Activated naive CD4-positive, alpha-beta T cell treated with anti-CD3 and anti-CD28 coated beads, Interleukin-2, amount 50 U/mL, for 16 hours (primary cell): Measurements from ENCODE around the gene ELMOD2.
"Not testable (repeated sequence)": the region's sequence is repeated elsewhere in the genome, so short reads cannot be mapped to it uniquely, and the experiment has no call there.

ENCODE experiments used
- DNase-seq: peaks from one replicate; pipeline ENCODE4 v3.0.0-alpha.2; 2020

The ELMOD2 gene

DNA sequence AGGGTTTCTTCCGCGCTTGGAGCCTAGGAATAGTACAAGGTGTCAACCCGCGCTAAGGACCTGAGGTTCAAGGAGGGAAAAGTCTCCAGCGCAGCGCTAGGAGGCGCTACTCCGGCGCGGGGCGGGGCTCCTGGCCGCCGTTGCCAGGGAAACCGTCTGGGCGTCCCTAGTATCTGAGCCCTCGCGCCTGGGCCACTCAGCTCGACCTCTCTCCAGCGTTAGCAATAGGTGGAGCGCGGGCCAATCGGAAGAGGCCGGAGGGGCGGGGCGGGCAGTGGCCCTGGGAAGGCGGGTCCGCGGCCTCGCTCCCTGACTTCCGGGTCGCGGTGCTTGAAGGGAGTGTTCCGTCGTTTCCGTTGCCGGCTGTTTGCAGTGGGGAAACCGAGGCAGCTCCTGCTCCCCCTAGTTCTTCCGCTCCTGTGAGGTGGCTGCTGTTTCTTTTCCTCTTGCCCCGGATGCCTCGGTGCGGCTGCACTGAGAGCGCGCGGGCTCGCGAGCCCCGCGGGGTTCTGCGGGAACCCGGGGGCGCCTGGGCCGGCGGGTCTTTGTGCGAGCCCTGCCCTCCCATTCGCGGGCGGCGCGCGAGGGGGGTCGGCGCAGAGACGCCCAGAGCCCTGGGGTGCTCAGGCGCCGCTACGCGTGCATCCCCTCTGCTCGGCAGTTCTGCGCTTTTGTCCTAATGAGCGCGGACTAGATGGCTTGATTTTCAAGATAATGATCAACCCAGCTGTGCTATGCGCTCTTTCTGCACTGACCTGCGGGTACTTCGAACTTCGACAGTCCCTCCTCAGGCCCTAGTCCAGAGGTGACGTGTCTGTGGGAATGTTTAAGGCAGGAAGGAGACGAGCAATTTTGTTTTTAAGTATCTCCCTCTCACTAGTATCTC, at the start of gene ELMOD2:
Gene ELMOD2, plus strand, starts transcription at position 312 of the 886 bp plus-strand sequence. CDS start 1,261 bp downstream, outside the sequence.
- peak; percentile 98 for DNase-seq

- DNase-seq: no peak
These were observed 40.5 kb upstream of the ELMOD2 start for GRCh38 chr4:140483445-140483844.

DNA sequence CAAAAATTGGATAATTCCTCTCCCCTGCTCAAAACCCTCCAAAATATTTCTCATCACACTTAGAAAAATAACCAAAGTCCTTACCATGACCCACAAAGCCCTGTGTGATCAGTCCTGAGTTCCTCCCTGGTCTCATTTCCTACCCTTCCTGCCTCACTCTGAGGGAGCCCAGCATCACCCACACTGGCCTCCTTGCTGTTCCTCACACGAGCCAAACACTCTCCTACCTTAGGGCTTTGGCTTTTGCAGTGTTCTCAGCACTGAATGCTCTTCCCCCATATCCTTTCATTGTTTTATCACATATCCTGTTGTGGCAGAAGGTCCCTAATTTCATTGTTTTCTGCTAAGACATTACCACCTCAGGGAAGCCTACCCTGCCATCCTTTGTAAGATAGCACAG, 38.0 kb upstream of the ELMOD2 start:
- DNase-seq: no peak

DNA sequence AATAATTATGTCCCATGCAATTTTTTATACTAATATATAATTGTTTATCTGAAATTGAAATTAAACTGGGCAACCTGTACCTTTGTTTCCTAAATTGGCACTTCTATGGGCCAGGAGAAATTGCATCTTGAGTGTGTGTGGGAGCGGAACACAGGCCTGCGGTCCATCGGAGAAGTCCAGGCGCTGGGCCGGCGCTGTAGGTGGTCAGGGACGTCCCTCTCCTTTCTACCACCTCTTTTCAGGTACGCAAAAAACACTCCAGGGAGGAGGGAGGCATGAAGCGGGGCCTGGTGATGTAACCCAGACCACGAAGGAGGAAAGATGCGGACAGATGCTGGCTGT, 26.6 kb upstream of the ELMOD2 start:
- no peak for DNase-seq

GRCh38 chr4:140497747-140498636, 26.0 kb upstream of the ELMOD2 start, which contains the start of gene MGAT4D:
Gene MGAT4D (minus strand): TSS chr4:140498293. CDS start chr4:140498222, 71 bp downstream.
- no peak for DNase-seq

DNA sequence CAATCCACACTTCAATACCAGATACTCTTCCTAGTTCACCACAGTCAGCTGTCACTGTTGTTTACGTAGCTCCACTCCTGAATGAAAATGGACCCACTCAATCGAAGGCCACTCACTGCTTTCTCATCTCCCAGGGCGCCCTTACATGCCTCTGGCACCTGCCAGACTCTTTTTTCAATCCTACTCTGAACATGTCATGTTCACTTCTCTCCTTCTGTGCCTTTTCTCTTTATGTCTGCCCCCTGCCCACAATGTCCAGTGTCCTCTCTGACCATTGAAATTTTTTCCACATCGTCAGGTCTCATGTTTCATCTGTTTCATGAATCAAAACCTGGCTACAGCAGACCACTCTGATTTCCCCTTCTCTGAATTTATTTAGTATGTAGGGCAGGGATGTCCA, 24.6 kb upstream of the ELMOD2 start:
- DNase-seq: no peak

DNA sequence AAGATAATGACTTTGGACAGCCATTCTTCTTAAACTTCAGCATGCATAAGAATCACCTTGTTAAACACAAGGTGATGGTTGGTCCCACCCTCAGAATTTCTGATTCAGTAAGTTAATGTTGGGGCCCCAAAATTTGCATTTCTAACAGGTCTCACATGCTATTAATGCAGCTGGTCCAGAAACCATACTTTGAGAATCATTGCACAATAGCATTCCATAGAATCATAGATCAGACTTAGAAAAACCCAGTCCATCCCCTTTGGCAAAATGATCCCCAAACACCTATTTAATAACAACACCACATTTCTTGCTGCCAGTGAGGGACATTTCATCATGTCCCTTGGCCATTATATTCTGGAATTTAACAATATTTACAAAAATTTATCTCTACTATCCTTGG, 19.7 kb upstream of the ELMOD2 start:
- no peak for DNase-seq

GRCh38 chr4:140513765-140514164, 10.2 kb upstream of the ELMOD2 start:
- DNase-seq: not testable (repeated sequence)

- DNase-seq: no peak
These were observed 8.5 kb upstream of the ELMOD2 start for GRCh38 chr4:140515423-140515822.

- no peak for DNase-seq
These were observed 555 bp upstream of the ELMOD2 start for GRCh38 chr4:140523370-140523856.

DNA sequence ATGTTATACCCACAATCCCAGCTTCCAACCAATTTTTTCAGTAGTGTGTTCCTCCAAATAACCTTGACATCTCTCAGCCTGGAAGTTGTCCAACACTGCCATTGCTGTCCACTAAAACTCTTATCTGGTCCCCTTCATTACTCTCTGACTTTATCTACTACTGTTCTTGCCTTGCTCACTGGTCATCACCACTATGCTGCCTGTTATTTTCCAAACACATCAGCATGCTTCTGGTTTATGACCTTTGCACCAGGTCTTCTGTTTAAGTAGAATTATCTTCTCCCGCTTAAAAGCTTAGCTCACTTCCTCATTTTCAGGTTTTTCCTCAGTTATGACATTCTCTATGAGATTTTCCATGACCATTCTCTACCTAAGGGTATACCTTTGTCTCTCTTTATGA, 5.5 kb downstream of the ELMOD2 start:
- DNase-seq: no peak

GRCh38 chr4:140533951-140534480, 10.0 kb downstream of the ELMOD2 start:
- DNase-seq: no peak

- DNase-seq: peak; percentile 24
These were observed 32.6 kb downstream of the ELMOD2 start for GRCh38 chr4:140556372-140557085.

DNA sequence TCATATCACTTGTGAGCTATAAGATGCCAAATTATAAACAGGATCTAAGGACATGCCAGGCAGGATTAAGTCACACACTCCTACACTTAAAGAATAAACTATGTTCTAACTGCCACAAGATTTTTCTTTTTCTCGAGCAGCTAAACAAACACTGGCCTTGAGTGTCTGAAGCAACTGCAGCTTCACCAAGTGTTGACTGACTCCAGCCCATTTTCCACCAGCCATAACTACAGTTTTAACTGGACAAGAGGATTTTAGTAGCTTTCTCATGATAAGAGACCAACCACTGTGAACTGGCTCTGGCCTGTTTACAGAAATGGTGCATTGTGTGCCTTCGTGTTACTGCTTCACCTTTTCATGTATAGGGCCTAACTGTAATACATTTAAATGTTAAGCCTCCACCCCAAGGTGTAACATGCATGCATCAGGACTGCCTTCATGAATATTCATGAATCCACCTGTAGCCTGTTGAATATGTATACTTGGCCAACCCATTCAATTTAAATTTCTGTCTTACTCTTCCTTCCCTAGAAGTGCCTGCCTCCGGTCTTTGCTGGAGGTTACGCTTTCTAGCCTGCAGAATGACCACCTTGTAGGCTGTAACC, 34.0 kb downstream of the ELMOD2 start:
- no peak for DNase-seq

DNA sequence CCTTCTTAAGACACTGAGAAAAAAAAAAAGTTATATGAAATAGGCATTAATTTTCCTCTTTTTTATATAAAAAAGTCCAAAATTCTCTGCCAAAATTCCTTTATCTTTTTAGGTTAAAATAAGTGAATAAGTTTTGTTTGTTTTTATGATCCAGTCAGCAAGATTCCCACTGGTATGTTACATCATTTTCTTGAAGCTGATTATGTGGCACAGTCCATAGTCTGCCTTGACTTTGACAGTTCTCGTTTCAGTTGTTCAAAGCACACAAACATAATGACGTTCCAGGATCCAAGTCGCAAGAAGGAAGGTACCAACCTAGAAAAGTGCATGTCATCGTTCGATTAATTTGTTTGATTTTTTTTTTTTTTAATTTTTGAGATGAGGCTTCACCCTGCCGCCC, 35.7 kb downstream of the ELMOD2 start:
- DNase-seq: no peak

- DNase-seq: no peak
These were observed 44.7 kb downstream of the ELMOD2 start, which contains the start of gene UCP1 for GRCh38 chr4:140568507-140569306. Gene UCP1 (minus strand): TSS chr4:140568961. CDS start chr4:140568729, 232 bp downstream.

DNA sequence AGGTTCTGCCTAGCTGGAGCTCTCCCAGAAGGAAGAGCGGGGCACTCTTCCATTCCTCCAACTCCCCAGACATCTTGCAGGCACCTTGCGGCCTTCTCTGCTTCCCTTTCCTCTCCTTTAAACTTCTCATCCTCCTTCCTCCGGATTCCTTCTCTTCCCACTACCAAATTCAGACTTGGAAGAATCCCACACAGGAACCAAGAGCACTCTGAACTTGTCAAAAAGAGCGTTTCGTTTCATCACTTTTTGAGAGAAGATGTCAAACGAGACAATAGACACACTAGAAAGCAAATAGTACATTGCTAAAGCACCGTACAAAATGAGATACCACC, 45.3 kb downstream of the ELMOD2 start:
- DNase-seq: no peak

DNA sequence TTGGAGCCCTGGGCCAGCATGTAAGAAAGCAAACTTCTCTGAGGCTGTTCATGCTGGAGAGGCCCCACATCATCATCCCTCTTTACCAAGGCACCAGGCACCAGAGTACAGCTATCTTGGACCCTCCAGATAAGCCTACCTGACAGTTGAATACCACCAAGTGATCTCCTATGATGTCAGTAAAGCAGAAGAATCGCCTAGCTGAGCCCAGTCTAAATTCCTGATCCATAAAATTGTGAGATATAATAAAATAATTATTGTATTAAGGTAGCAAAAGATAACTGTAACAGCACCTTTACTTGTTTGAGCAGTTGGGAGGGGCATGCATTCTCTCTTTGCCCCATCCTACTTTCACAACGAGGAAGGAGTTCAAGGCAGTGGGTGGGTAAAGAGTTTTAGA, 47.7 kb downstream of the ELMOD2 start:
- DNase-seq: no peak

- DNase-seq: no peak
These were observed 51.5 kb downstream of the ELMOD2 start for GRCh38 chr4:140575489-140575888.

DNA sequence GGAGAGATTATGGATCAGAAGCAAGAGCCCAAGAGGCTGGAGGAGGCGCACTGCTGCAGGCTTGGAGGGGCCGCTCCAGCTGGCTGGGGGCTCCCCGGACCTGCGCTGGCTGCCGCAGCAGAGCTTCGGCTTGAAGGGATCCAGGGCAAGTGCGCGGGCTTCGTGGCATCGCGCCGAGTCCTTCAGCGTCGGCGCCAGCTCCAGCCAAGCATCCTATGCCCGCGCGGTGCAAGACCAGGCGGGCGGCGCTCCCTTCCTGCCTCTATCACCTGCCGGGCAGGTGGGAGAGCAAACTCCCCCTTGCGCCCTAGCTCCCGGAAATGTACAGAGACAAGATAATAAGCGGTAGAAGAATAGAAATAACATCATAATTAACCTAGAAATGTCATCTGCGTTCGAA, 55.3 kb downstream of the ELMOD2 start:
- DNase-seq: no peak

GRCh38 chr4:140581078-140581477, 57.1 kb downstream of the ELMOD2 start:
- no peak for DNase-seq
